K562 (cell line): ENCODE data around the gene TMPO. TPM values are rescaled to one million over a fixed set of nuclear protein-coding genes. Genes with fewer than 3 reads are reported as not detected.

Experiments used
- ATAC-seq: fragments of 200-7000 bp; cut with Tn5 transposase; 3 replicates; pipeline ENCODE4 v1.9.1; 2020; ENCODE audit warnings: moderate library complexity
- BruUV-seq: library from RNA; stranded (reverse); fragments of 400-500 nt; replicated peaks from 2 replicates; lab custom pipeline; 2021; lab: Mats Ljungman, UMichigan
- CTCF ChIA-PET: fragments of 300-600 bp; formaldehyde crosslinking; extraction: SDS; loops from one replicate; lab custom pipeline; 2021; ENCODE audit warnings: low intra/inter-chr PET ratio; lab: Yijun Ruan, JAX
- POLR2A ChIA-PET: fragments of 300-600, 350-650 bp; sonication (Branson Sonifier 250); formaldehyde crosslinking; extraction: SDS; loops from one replicate; lab custom pipeline; 2021; ENCODE audit warnings: antibody characterized with exemption, inconsistent platforms; lab: Yijun Ruan, JAX
- DNase-seq, 4 experiments: peaks; one replicate each; pipeline versions ENCODE4 v3.0.0 to v3.0.0-alpha.2; 2011 to 2018; ENCODE audit warnings: low spot score in 3 of 4, mixed read lengths in 3 of 4; ENCODE audit errors: extremely low read depth in 1 of 4
- FAIRE-seq: peaks from 2 replicates; lab custom pipeline; 2011; peaks lifted over from hg19 to GRCh38; lab: Jason Lieb, UNC
- H2AFZ ChIP-seq: 2 replicates; pipeline ENCODE4 v1.6.0; 2011; ENCODE audit warnings: low read depth, low read length, control low read depth, inconsistent platforms
- H3K27ac ChIP-seq: fragments of 200-600 bp; 3 replicates; pipeline ENCODE4 v1.8.0; 2011; ENCODE audit warnings: low read depth, mild to moderate bottlenecking, control low read depth, inconsistent platforms, low read length, moderate library complexity, mixed read lengths; ENCODE audit errors: extremely low read depth
- H3K27me3 ChIP-seq, 2 experiments: fragments of 300-600 bp in 1 of 2; 2 replicates in 1 of 2; 3 replicates in 1 of 2; pipeline versions ENCODE4 v1.6.0 to v1.8.0; 2011; ENCODE audit warnings: inconsistent platforms in 2 of 2, low read length in 2 of 2, mild to moderate bottlenecking in 1 of 2, mixed read lengths in 1 of 2, moderate library complexity in 1 of 2; ENCODE audit not compliant: control insufficient read depth in 2 of 2, insufficient read depth in 2 of 2
- H3K36me3 ChIP-seq: fragments of 300-600 bp; 3 replicates; pipeline ENCODE4 v1.8.0; 2011; ENCODE audit warnings: mild to moderate bottlenecking, low read length, inconsistent platforms; ENCODE audit not compliant: control insufficient read depth, insufficient read depth
- H3K4me1 ChIP-seq, 2 experiments: fragments of 200-600 bp in 1 of 2; replicated peaks in 1 of 2; 2 replicates in 1 of 2; 3 replicates in 1 of 2; pipeline versions ENCODE4 v1.5.1 to v1.8.0; 2011; ENCODE audit warnings: inconsistent platforms in 2 of 2, low read length in 2 of 2, mild to moderate bottlenecking in 1 of 2, mixed read lengths in 1 of 2, moderate library complexity in 1 of 2; ENCODE audit not compliant: control insufficient read depth in 2 of 2, insufficient read depth in 2 of 2
- H3K4me2 ChIP-seq: 2 replicates; pipeline ENCODE4 v1.6.1; 2011; ENCODE audit warnings: low read length, control low read depth, inconsistent platforms, mixed read lengths; ENCODE audit not compliant: insufficient read depth
- H3K4me3 ChIP-seq: fragments of 200-600 bp; sonication (generic), shearing (Covaris generic); 2 replicates; pipeline ENCODE4 v1.5.1; 2016; ENCODE audit warnings: control low read depth, inconsistent platforms
- H3K79me2 ChIP-seq: fragments of 200-600 bp; 3 replicates; pipeline ENCODE4 v1.8.0; 2011; ENCODE audit warnings: low read length, inconsistent platforms; ENCODE audit not compliant: control insufficient read depth, insufficient read depth
- H3K9ac ChIP-seq, 2 experiments: 2 replicates each; pipeline versions ENCODE4 v1.6.0 to v1.6.1; 2011; ENCODE audit warnings: low read depth in 2 of 2, low read length in 2 of 2, control low read depth in 1 of 2, inconsistent platforms in 1 of 2, mild to moderate bottlenecking in 1 of 2, mixed read lengths in 1 of 2; ENCODE audit not compliant: insufficient read depth in 1 of 2
- H3K9me1 ChIP-seq: one replicate; pipeline ENCODE4 v1.6.0; 2011; ENCODE audit warnings: inconsistent platforms, mild to moderate bottlenecking, low read length, moderate library complexity; ENCODE audit not compliant: control insufficient read depth, insufficient read depth
- H3K9me3 ChIP-seq: replicated peaks from 2 replicates; pipeline ENCODE4 v1.5.1; 2011; ENCODE audit warnings: low read depth, low read length, inconsistent platforms; ENCODE audit not compliant: control insufficient read depth, insufficient read depth
- H4K20me1 ChIP-seq: replicated peaks from 2 replicates; pipeline ENCODE4 v1.6.1; 2011; ENCODE audit warnings: low read length, inconsistent platforms, mixed read lengths; ENCODE audit not compliant: control insufficient read depth, insufficient read depth
- ATF4 ChIP-seq: fragments of 450-650 bp; formaldehyde crosslinking; IDR thresholded peaks from 2 replicates; pipeline ENCODE4 v1.4.0; 2022; ENCODE audit warnings: mild to moderate bottlenecking, moderate library complexity
- CEBPZ ChIP-seq: fragments of 150-350 bp; IDR thresholded peaks from 2 replicates; pipeline ENCODE4 v1.6.1; 2014; ENCODE audit warnings: low read depth, mild to moderate bottlenecking, low read length, borderline replicate concordance
- ETV6 ChIP-seq, 3 experiments: fragments of 150-350 bp in 1 of 3; sonication (generic) in 1 of 3; formaldehyde crosslinking in 1 of 3; IDR thresholded peaks; 2 replicates each; pipeline versions ENCODE4 v1.6.1 to v1.8.0; 2014 to 2022; ENCODE audit warnings: borderline replicate concordance in 2 of 3, low read depth in 2 of 3, antibody characterized with exemption in 1 of 3, low read length in 1 of 3, mild to moderate bottlenecking in 1 of 3, missing genetic modification reagents in 1 of 3
- ILK ChIP-seq: fragments of 450-650 bp; IDR thresholded peaks from 2 replicates; pipeline ENCODE4 v1.6.1; 2016; ENCODE audit warnings: missing genetic modification characterization, low read depth, mild to moderate bottlenecking, missing compliant biosample characterization, moderate library complexity, borderline replicate concordance
- SIN3A ChIP-seq, 2 experiments: fragments of 150-350 bp in 1 of 2; IDR thresholded peaks; 2 replicates each; pipeline ENCODE4 v1.6.1; 2011 to 2016; ENCODE audit warnings: borderline replicate concordance in 2 of 2, low read depth in 2 of 2, low read length in 2 of 2, mild to moderate bottlenecking in 2 of 2, moderate library complexity in 2 of 2; ENCODE audit not compliant: control insufficient read depth in 1 of 2
- SIN3B ChIP-seq: fragments of 450-650 bp; IDR thresholded peaks from 2 replicates; pipeline ENCODE4 v1.6.1; 2017; ENCODE audit warnings: low read depth, mild to moderate bottlenecking, moderate library complexity
- SIRT6 ChIP-seq: IDR thresholded peaks from one replicate; pipeline ENCODE4 v1.6.1; 2012; ENCODE audit warnings: low read depth, mild to moderate bottlenecking, control low read depth, inconsistent platforms, low read length, moderate library complexity
- ZBTB5 ChIP-seq: fragments of 450-650 bp; IDR thresholded peaks from 2 replicates; pipeline ENCODE4 v1.6.1; 2017; ENCODE audit warnings: antibody characterized with exemption
- ZKSCAN1 ChIP-seq: fragments of 150-350 bp; IDR thresholded peaks from 2 replicates; pipeline ENCODE4 v1.6.1; 2016; ENCODE audit warnings: low read depth, low read length
- ZNF174 ChIP-seq: fragments of 250-450 bp; sonication (Bioruptor Pico); IDR thresholded peaks from 2 replicates; pipeline ENCODE4 v1.4.0; 2020; ENCODE audit warnings: mild to moderate bottlenecking
- ZNF311 ChIP-seq: fragments of 250-450 bp; sonication (Bioruptor Pico); IDR thresholded peaks from 2 replicates; pipeline ENCODE4 v1.4.0; 2020; ENCODE audit warnings: mild to moderate bottlenecking, moderate library complexity
- ZNF354B ChIP-seq: fragments of 250-450 bp; sonication (Bioruptor Pico); IDR thresholded peaks from 2 replicates; pipeline ENCODE4 v1.4.0; 2020
- ZNF395 ChIP-seq: fragments of 200-800 bp; sonication (Bioruptor generic); IDR thresholded peaks from 2 replicates; pipeline ENCODE4 v1.6.1; 2017; ENCODE audit warnings: missing genetic modification characterization, missing compliant biosample characterization
- ZNF507 ChIP-seq: conservative IDR thresholded peaks from 2 replicates; pipeline ENCODE4 v1.6.1; 2017; ENCODE audit warnings: missing genetic modification characterization, missing compliant biosample characterization
- ZNF695 ChIP-seq: fragments of 450-650 bp; formaldehyde crosslinking; IDR thresholded peaks from 2 replicates; pipeline ENCODE4 v1.4.0; 2020; ENCODE audit warnings: mild to moderate bottlenecking, moderate library complexity
- WGBS: fragments of 100-300 bp; shearing (Covaris generic); methylation state at CpG from one replicate; pipeline ENCODE4 v1.1.6; 2016; ENCODE audit warnings: low coverage, mixed read lengths; ENCODE audit not compliant: insufficient coverage; ENCODE audit errors: missing lambda C conversion rate; 5-methylcytosine and 5-hydroxymethylcytosine counted together
- in situ Hi-C: fragments of 300-500 bp; cut with MboI; formaldehyde crosslinking; loops from 4 replicates; pipeline ENCODE4 v1.15.0; 2018; ENCODE audit warnings: inconsistent platforms, mixed read lengths
- intact Hi-C: fragments of 100-400 bp; cut with micrococcal nuclease; formaldehyde crosslinking; loops from 2 replicates; pipeline ENCODE4 v1.14.2; 2022
- polyA plus RNA-seq, 8 experiments: library from polyadenylated mRNA; depleted of rRNA in 4 of 8; stranded (reverse) in 5 of 8; unstranded in 3 of 8; fragments of >200 nt; fragmentation: Nextera tagmentation in 2 of 8; fragmentation: Illumina TruSeq in 1 of 8; extraction: Ambion mirVana in 2 of 8; extraction: Trizol in 1 of 8; gene quantifications; 2 replicates each; pipeline versions ENCODE4 v1.2.1 to v1.2.3, GENCODE V29; 2011 to 2014; ENCODE audit warnings: inconsistent platforms in 1 of 8, missing spikeins in 1 of 8
- total RNA-seq, 7 experiments: library from RNA; depleted of rRNA in 6 of 7; stranded (reverse); fragments of >200 nt in 6 of 7; fragmentation: Illumina TruSeq in 2 of 7; extraction: Trizol in 2 of 7; gene quantifications; 2 replicates each; pipeline versions ENCODE4 v1.2.1 to v1.2.3, GENCODE V29; 2011 to 2021; ENCODE audit warnings: low replicate concordance in 1 of 7

Gene TMPO
- total and polyA plus RNA-seq, 9 of the 15 experiments (the other 6 are each of a cell fraction or from before 2014, with no cell fraction given): 62.1 to 263 (median 182) TPM

- in situ Hi-C loops: no loop called here
- no peaks in the 10 kb centered on the region for H3K9me1 ChIP-seq
- FAIRE-seq: no peak
- no peaks in the 10 kb centered on the region for H3K27me3 ChIP-seq
- no peak overlapping the region for H3K4me2 ChIP-seq
- no peaks in the 10 kb centered on the region for H4K20me1 ChIP-seq
- BruUV-seq: no TSS peak
- ChIA-PET POLR2A (interaction anchor here (0.6 to 1.6 kb wide), 2 partner anchors 12 to 276 kb away, joined by 3 to 4 read pairs; partner anchors contain the start of gene SLC25A3), CTCF (no interaction called here)
- no peak overlapping the region for H3K9ac ChIP-seq
- no peak overlapping the region for H3K4me3 ChIP-seq
- no peak overlapping the region for H2AFZ ChIP-seq
- DNase-seq: no peak
- peaks cover 4 to 15% of the 10 kb centered on the region in 2 experiments; a peak in 3 of 5 replicates for H3K4me1 ChIP-seq
- WGBS: 15% methylated on average over 1 of the region's 1 CpG
- ATAC-seq: no peak
- no peaks in the 10 kb centered on the region for H3K79me2 ChIP-seq
- no peaks in the 10 kb centered on the region for H3K36me3 ChIP-seq
- no peaks in the 10 kb centered on the region for H3K9me3 ChIP-seq
- no peak overlapping the region for H3K27ac ChIP-seq
- intact Hi-C loops: no loop called here
- TF ChIP-seq ZNF395 (CRISPR knock-in tag) (no peak), ZNF174 (CRISPR knock-in tag) (no peak), SIRT6 (no peak), ETV6 (IDR thresholded peaks at IDR 0.05; ENCODE audit: borderline replicate concordance in 1 of 2, low read depth in 2 of 2, low read length in 1 of 2) (no peak), ETV6 (CRISPR knock-in tag; IDR thresholded peaks at IDR 0.05; ENCODE audit: borderline replicate concordance) (no peak), SIN3B (no peak), ZNF695 (CRISPR knock-in tag) (no peak), ILK (tag) (no peak), SIN3A (IDR thresholded peaks at IDR 0.05; ENCODE audit: borderline replicate concordance in 2 of 2, control insufficient read depth in 1 of 2, low read depth in 2 of 2, low read length in 2 of 2) (no peak), ZNF507 (tag) (no peak), ZNF354B (no peak), ZBTB5 (no peak), CEBPZ (no peak), ZKSCAN1 (no peak), ZNF311 (no peak), ATF4 (CRISPR knock-in tag) (no peak)
Observed at GRCh38 chr12:98581101-98581500, 65.7 kb downstream of the TMPO start.
